D721Med (cell line): ENCODE data around the gene SCYL1.

Source experiments
- DNase-seq: peaks from one replicate; pipeline ENCODE4 v3.0.0; 2011; ENCODE audit warnings: low spot score; ENCODE audit not compliant: insufficient read length
- FAIRE-seq: peaks from 2 replicates; lab custom pipeline; 2011; peaks lifted over from hg19 to GRCh38; lab: Jason Lieb, UNC
- CTCF ChIP-seq: IDR thresholded peaks from 2 replicates; pipeline ENCODE4 v1.5.1; 2012; ENCODE audit warnings: mild to moderate bottlenecking, control low read depth; ENCODE audit not compliant: insufficient read depth; ENCODE audit errors: missing control alignments

Gene SCYL1

DNA sequence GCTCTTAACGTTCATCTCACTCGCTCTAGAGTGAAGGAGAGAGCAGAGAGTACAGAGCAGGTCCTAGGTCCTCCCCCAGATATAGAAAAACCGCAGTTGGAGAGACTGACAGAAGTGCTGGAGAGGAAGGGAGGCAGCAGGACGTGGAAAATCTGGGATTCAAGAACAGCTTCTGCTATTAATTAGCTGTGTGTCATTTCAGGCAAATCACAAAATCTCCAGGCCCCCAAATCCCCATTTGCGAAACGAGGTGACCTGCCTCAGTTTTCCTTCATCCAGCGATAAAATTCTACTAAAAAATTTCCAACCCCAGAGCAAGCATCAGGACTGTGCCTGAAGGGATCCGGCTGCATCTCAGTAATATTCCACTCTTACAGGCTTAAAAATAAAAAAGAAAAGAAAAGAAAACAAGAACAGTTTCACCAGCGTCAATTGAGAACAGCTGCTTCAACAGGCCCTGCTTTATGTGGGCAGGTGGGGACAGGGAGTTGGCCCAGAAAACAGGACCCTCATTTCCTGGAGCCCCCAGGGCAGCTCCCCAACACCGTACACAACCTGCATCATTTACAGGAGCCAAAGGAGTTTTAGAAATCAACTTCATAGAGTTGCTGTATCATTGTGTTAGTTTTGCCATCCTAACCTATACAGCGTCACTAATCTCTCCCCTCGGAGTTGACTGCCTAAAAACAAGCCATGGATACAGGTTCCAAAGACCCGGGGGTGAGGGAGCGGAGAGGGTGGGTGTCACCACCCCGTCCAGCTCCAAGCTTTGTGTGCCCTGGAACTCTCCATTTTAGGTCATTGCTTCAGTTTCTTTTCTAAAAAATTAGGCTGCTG is 28.4 kb upstream of the SCYL1 start:
- FAIRE-seq, result no peak
- TF ChIP-seq CTCF, result no peak

GRCh38 chr11:65497141-65498041 is 27.5 kb upstream of the SCYL1 start:
- FAIRE-seq (no peak), DNase-seq (no peak)
- no peak for TF ChIP-seq CTCF

More for the DNA sequence above, 28.4 kb upstream of the SCYL1 start:
- DNase-seq, result no peak

DNA sequence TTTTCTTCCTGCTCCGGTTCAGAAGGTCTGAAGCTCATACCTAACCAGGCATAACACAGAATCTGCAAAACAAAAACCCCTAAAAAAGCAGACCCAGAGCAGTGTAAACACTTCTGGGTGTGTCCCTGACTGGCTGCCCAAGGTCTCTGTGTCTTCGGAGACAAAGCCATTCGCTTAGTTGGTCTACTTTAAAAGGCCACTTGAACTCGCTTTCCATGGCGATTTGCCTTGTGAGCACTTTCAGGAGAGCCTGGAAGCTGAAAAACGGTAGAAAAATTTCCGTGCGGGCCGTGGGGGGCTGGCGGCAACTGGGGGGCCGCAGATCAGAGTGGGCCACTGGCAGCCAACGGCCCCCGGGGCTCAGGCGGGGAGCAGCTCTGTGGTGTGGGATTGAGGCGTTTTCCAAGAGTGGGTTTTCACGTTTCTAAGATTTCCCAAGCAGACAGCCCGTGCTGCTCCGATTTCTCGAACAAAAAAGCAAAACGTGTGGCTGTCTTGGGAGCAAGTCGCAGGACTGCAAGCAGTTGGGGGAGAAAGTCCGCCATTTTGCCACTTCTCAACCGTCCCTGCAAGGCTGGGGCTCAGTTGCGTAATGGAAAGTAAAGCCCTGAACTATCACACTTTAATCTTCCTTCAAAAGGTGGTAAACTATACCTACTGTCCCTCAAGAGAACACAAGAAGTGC is 26.7 kb upstream of the SCYL1 start:
- FAIRE-seq (no peak), DNase-seq (no peak)
- no peak for TF ChIP-seq CTCF

GRCh38 chr11:65498727-65498976 is 26.2 kb upstream of the SCYL1 start:
- FAIRE-seq, result no peak
- DNase-seq, result no peak
- no peak for TF ChIP-seq CTCF

GRCh38 chr11:65498977-65499712 is 25.7 kb upstream of the SCYL1 start, which contains the start of gene MALAT1:
MALAT1 (plus strand) TSS chr11:65499045.
- no peak for TF ChIP-seq CTCF
- FAIRE-seq (no peak), DNase-seq (no peak)

DNA sequence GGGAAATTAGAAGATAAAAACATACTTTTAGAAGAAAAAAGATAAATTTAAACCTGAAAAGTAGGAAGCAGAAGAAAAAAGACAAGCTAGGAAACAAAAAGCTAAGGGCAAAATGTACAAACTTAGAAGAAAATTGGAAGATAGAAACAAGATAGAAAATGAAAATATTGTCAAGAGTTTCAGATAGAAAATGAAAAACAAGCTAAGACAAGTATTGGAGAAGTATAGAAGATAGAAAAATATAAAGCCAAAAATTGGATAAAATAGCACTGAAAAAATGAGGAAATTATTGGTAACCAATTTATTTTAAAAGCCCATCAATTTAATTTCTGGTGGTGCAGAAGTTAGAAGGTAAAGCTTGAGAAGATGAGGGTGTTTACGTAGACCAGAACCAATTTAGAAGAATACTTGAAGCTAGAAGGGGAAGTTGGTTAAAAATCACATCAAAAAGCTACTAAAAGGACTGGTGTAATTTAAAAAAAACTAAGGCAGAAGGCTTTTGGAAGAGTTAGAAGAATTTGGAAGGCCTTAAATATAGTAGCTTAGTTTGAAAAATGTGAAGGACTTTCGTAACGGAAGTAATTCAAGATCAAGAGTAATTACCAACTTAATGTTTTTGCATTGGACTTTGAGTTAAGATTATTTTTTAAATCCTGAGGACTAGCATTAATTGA is 25.0 kb upstream of the SCYL1 start:
- TF ChIP-seq CTCF, result no peak
- FAIRE-seq, result no peak
- no peak for DNase-seq
